ENCODE results near the gene ADGRV1. TPM values are rescaled to one million over a fixed set of nuclear protein-coding genes. Genes with fewer than 3 reads are reported as not detected.

Gene ADGRV1
- total and polyA plus RNA-seq, 8 donors = 0.75 to 10.3 (median 4.0) TPM

DNA sequence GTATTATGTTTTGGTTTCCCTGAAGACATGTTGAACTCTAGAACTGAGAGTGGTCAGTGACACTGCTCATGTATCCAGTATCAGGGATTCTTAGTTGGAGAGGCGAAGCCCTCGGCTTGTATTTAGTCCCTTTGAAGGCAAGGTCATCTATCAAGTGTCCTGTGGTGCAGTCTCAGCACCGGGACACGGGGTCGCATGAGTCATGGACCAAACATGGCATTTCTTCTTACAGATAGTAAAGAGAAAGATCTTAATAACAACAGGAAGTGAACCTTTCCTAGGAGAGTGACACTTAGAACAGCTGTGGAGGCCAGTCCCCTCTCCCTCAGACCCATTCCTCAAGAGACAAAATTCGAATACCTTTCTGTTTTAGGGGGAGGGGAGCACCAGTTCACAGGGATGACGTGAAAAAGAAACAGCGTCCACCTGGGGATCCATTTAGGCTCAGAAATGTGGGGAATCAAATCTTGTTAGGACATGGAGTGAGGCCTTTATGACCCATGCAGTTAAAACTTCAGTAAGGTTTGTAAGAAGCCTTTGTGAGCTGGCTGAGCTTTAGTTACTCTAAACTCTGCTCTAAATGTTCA lies 86.5 kb downstream of the ADGRV1 start:
- intact Hi-C loops (cut with DNase I; ENCODE audit: low total_unique reads) = no loop called here
- WGBS, 5 donors = 41 to 51% (median 48%) methylated on average over 8 of the region's 8 CpGs
- DNase-seq = no peak

DNA sequence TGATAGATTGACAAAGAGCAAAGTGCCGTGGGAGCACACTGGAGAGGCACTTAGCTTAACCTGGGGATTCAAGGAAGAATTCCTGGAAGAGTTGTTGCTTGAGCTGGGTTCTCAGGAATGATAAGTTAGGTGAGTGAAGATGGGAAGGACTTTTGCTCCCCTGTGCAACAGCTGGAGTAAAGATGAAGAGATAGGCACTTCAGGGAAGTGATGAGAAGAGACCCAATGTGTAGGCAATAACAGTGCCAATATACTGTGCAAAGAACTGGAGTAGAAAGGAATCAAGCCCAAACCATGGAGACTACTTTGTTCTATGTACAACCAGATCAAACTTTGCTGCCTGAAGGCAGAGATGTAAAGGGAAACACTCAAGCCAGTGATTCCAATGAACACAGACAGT lies 92.2 kb downstream of the ADGRV1 start:
- no peak for TF ChIP-seq POLR2A (IDR thresholded peaks at IDR 0.05)
- TF ChIP-seq POLR2AphosphoS5 (IDR thresholded peaks at IDR 0.05) = no peak
- TF ChIP-seq EP300 (IDR thresholded peaks at IDR 0.05) = no peak
- TF ChIP-seq, protein P1, sequence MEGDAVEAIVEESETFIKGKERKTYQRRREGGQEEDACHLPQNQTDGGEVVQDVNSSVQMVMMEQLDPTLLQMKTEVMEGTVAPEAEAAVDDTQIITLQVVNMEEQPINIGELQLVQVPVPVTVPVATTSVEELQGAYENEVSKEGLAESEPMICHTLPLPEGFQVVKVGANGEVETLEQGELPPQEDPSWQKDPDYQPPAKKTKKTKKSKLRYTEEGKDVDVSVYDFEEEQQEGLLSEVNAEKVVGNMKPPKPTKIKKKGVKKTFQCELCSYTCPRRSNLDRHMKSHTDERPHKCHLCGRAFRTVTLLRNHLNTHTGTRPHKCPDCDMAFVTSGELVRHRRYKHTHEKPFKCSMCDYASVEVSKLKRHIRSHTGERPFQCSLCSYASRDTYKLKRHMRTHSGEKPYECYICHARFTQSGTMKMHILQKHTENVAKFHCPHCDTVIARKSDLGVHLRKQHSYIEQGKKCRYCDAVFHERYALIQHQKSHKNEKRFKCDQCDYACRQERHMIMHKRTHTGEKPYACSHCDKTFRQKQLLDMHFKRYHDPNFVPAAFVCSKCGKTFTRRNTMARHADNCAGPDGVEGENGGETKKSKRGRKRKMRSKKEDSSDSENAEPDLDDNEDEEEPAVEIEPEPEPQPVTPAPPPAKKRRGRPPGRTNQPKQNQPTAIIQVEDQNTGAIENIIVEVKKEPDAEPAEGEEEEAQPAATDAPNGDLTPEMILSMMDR (IDR thresholded peaks at IDR 0.05) = no peak
- 66 to 88% (median 73%) methylated on average over 1 of the region's 1 CpG for WGBS, 5 donors
- intact Hi-C loops (cut with DNase I; ENCODE audit: low total_unique reads) = no loop called here
- no peak overlapping the region for H3K27ac ChIP-seq
- no peaks in the 10 kb centered on the region for H3K27me3 ChIP-seq
- no peak overlapping the region for H3K4me3 ChIP-seq
- H3K9me3 ChIP-seq = no peaks in the 10 kb centered on the region
- H3K36me3 ChIP-seq = no peaks in the 10 kb centered on the region
- H3K4me1 ChIP-seq = no peaks in the 10 kb centered on the region
- no peak for DNase-seq

More for the DNA sequence above, 86.5 kb downstream of the ADGRV1 start:
- H3K27ac ChIP-seq = no peak overlapping the region
- H3K4me3 ChIP-seq = no peak overlapping the region
- TF ChIP-seq, protein P1 (IDR thresholded peaks at IDR 0.05) = no peak
- TF ChIP-seq EP300 (IDR thresholded peaks at IDR 0.05) (no peak), POLR2A (IDR thresholded peaks at IDR 0.05) (no peak), POLR2AphosphoS5 (IDR thresholded peaks at IDR 0.05) (no peak)
- no peaks in the 10 kb centered on the region for H3K9me3 ChIP-seq
- no peaks in the 10 kb centered on the region for H3K36me3 ChIP-seq
- peaks cover 0 to 4% (median 0%) of the 10 kb centered on the region in 4 donors for H3K4me1 ChIP-seq
- no peaks in the 10 kb centered on the region for H3K27me3 ChIP-seq

- no peaks in the 10 kb centered on the region for H3K9me3 ChIP-seq
- no peaks in the 10 kb centered on the region for H3K4me1 ChIP-seq
- TF ChIP-seq, protein P1 (IDR thresholded peaks at IDR 0.05) = no peak
- no peak for TF ChIP-seq EP300 (IDR thresholded peaks at IDR 0.05)
- no peak for TF ChIP-seq POLR2AphosphoS5 (IDR thresholded peaks at IDR 0.05)
- TF ChIP-seq POLR2A (IDR thresholded peaks at IDR 0.05) = no peak
- no peak overlapping the region for H3K27ac ChIP-seq
- WGBS, 5 donors = 84 to 93% (median 90%) methylated on average over 2 of the region's 2 CpGs
- intact Hi-C loops (cut with DNase I; ENCODE audit: low total_unique reads) = no loop called here
- H3K27me3 ChIP-seq = no peaks in the 10 kb centered on the region
- H3K36me3 ChIP-seq = no peaks in the 10 kb centered on the region
- no peak for DNase-seq
- H3K4me3 ChIP-seq = no peak overlapping the region
These were observed 95.6 kb downstream of the ADGRV1 start for GRCh38 chr5:90654215-90654614.

DNA sequence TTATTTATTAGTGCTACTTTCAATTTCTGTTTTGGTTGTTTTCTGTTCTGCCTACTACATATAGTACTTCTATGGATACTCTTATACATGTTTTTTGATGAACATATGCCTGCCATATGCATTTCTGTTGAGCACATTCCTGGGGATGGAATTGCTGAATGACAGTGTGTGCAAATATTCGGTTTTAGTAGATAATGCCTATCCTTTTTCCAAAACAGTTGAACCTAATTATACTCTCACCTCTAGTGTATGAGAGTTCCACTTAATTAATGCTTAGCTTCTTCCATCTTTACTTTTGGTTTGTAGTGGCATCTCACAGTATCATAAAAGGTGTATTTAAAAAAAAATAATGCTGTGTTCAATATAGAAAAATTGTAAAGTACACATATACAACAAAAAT lies 96.8 kb downstream of the ADGRV1 start:
- TF ChIP-seq, protein P1 (IDR thresholded peaks at IDR 0.05) = no peak
- no peak for TF ChIP-seq POLR2A (IDR thresholded peaks at IDR 0.05)
- TF ChIP-seq EP300 (IDR thresholded peaks at IDR 0.05) = no peak
- TF ChIP-seq POLR2AphosphoS5 (IDR thresholded peaks at IDR 0.05) = no peak
- no peak overlapping the region for H3K4me3 ChIP-seq
- no peaks in the 10 kb centered on the region for H3K36me3 ChIP-seq
- H3K9me3 ChIP-seq = no peaks in the 10 kb centered on the region
- no peaks in the 10 kb centered on the region for H3K4me1 ChIP-seq
- WGBS, 5 donors = 66 to 83% (median 78%) methylated on average over 1 of the region's 1 CpG
- DNase-seq = no peak
- H3K27ac ChIP-seq = no peak overlapping the region
- H3K27me3 ChIP-seq = no peaks in the 10 kb centered on the region
- intact Hi-C loops (cut with DNase I; ENCODE audit: low total_unique reads) = no loop called here

Data from stomach (tissue), 9 donors.